GM21381 (cell line): ENCODE measurements around the gene FAXC.
"Not testable (repeated sequence)": the region's sequence is repeated elsewhere in the genome, so short reads cannot be mapped to it uniquely, and the experiment has no call there.

Experiments used
- ATAC-seq: cut with Tn5 transposase; IDR thresholded peaks from one replicate; pipeline ENCODE4 v1.9.1; 2021; ENCODE audit warnings: mild to moderate bottlenecking, moderate library complexity; ENCODE audit not compliant: unreplicated experiment

The FAXC gene

GRCh38 chr6:99288668-99289067, 60.8 kb downstream of the FAXC start:
- ATAC-seq = no peak

- ATAC-seq = no peak
These were observed 62.0 kb downstream of the FAXC start for GRCh38 chr6:99287523-99287922.

- no peak for ATAC-seq
These were observed 63.6 kb downstream of the FAXC start for GRCh38 chr6:99285881-99286280.

GRCh38 chr6:99282479-99283062, 66.9 kb downstream of the FAXC start:
- ATAC-seq = no peak

- no peak for ATAC-seq
These were observed 72.7 kb downstream of the FAXC start for GRCh38 chr6:99276747-99277146.

- ATAC-seq = no peak
These were observed 78.6 kb downstream of the FAXC start for GRCh38 chr6:99270826-99271225.

- no peak for ATAC-seq
These were observed 79.4 kb downstream of the FAXC start for GRCh38 chr6:99270030-99270429.

GRCh38 chr6:99269207-99269606, 80.3 kb downstream of the FAXC start:
- ATAC-seq = no peak

GRCh38 chr6:99266996-99267395, 82.5 kb downstream of the FAXC start:
- not testable (repeated sequence) for ATAC-seq

GRCh38 chr6:99265447-99265846, 84.0 kb downstream of the FAXC start:
- ATAC-seq = not testable (repeated sequence)

- ATAC-seq = no peak
These were observed 94.6 kb downstream of the FAXC start for GRCh38 chr6:99254616-99255550.

- no peak for ATAC-seq
These were observed 96.2 kb downstream of the FAXC start for GRCh38 chr6:99253271-99253670.

GRCh38 chr6:99252421-99252820, 97.1 kb downstream of the FAXC start:
- no peak for ATAC-seq

GRCh38 chr6:99250476-99250875, 99.0 kb downstream of the FAXC start:
- no peak for ATAC-seq

GRCh38 chr6:99246602-99247001, 102.9 kb downstream of the FAXC start:
- no peak for ATAC-seq

- no peak for ATAC-seq
These were observed 107.5 kb downstream of the FAXC start for GRCh38 chr6:99241905-99242534.

- ATAC-seq = no peak
These were observed 113.5 kb downstream of the FAXC start for GRCh38 chr6:99236010-99236409.

GRCh38 chr6:99233219-99233618, 116.3 kb downstream of the FAXC start:
- no peak for ATAC-seq

GRCh38 chr6:99232056-99232455, 117.4 kb downstream of the FAXC start:
- no peak for ATAC-seq

GRCh38 chr6:99225172-99225571, 124.3 kb downstream of the FAXC start:
- ATAC-seq = no peak
